Left ventricle myocardium inferior (tissue), 1 donor: ENCODE results near the gene GRIK3. TPM values are rescaled to one million over a fixed set of nuclear protein-coding genes. Genes with fewer than 3 reads are reported as not detected.

ENCODE experiments used
- DNase-seq: peaks from one replicate; pipeline ENCODE4 v3.0.0-alpha.2; 2020
- H3K27ac ChIP-seq: fragments of 200-600 bp; replicated peaks from 2 replicates; pipeline ENCODE4 v1.8.0; 2021
- H3K27me3 ChIP-seq: fragments of 200-600 bp; 2 replicates; pipeline ENCODE4 v1.8.0; 2021; ENCODE audit warnings: low read depth
- H3K36me3 ChIP-seq: fragments of 200-600 bp; 2 replicates; pipeline ENCODE4 v1.8.0; 2021
- H3K4me1 ChIP-seq: fragments of 200-600 bp; 2 replicates; pipeline ENCODE4 v1.8.0; 2021
- H3K4me3 ChIP-seq: fragments of 200-600 bp; 2 replicates; pipeline ENCODE4 v1.8.0; 2021; ENCODE audit warnings: mild to moderate bottlenecking, moderate library complexity
- H3K9me3 ChIP-seq: fragments of 200-600 bp; replicated peaks from 2 replicates; pipeline ENCODE4 v1.8.0; 2021
- CTCF ChIP-seq: fragments of 200-600 bp; IDR thresholded peaks from 2 replicates; pipeline ENCODE4 v1.8.0; 2021; ENCODE audit warnings: antibody characterized with exemption, mild to moderate bottlenecking, borderline replicate concordance
- intact Hi-C: fragments of 100-400 bp; cut with micrococcal nuclease; formaldehyde crosslinking; loops from one replicate; pipeline ENCODE4 v1.11.0; 2022
- total RNA-seq: library from RNA; stranded (reverse); fragmentation: NEBNext Ultra II Directional; extraction: Animal tissue kit (Norgen Biotek cat#: 25700); gene quantifications from one replicate; pipeline ENCODE4 v1.2.1, GENCODE V29; 2021
- donor health status: DM: no; HTN: yes; CAD: no; lungs with severe emphysema.

GRIK3 gene
- total RNA-seq, 1 donor from 2014 or later = 0.55 TPM

- no peak for TF ChIP-seq CTCF
- H3K27me3 ChIP-seq = peaks cover 89% of the 10 kb centered on the region
- H3K27ac ChIP-seq = no peak overlapping the region
- DNase-seq = no peak
- no peak overlapping the region for H3K4me3 ChIP-seq
- no peaks in the 10 kb centered on the region for H3K9me3 ChIP-seq
- H3K4me1 ChIP-seq = no peaks in the 10 kb centered on the region
- intact Hi-C loops = no loop called here
- no peaks in the 10 kb centered on the region for H3K36me3 ChIP-seq
These were observed 267.8 kb downstream of the GRIK3 start for GRCh38 chr1:36766481-36766880.

- H3K4me3 ChIP-seq = no peak overlapping the region
- no peak for TF ChIP-seq CTCF
- H3K4me1 ChIP-seq = no peaks in the 10 kb centered on the region
- H3K27me3 ChIP-seq = peaks cover 88% of the 10 kb centered on the region
- H3K36me3 ChIP-seq = no peaks in the 10 kb centered on the region
- no peak for DNase-seq
- H3K9me3 ChIP-seq = no peaks in the 10 kb centered on the region
- intact Hi-C loops = no loop called here
- no peak overlapping the region for H3K27ac ChIP-seq
These were observed 268.5 kb downstream of the GRIK3 start for GRCh38 chr1:36765785-36766300.

- no peak for DNase-seq
- Histone ChIP-seq H3K27ac (no peak overlapping the region), H3K27me3 (peaks cover 88% of the 10 kb centered on the region), H3K4me3 (no peak overlapping the region), H3K9me3 (peaks cover 3% of the 10 kb centered on the region), H3K4me1 (no peaks in the 10 kb centered on the region), H3K36me3 (no peaks in the 10 kb centered on the region)
- TF ChIP-seq CTCF = no peak
- intact Hi-C loops = no loop called here
These were observed 269.5 kb downstream of the GRIK3 start for GRCh38 chr1:36764798-36765197.

- no peak overlapping the region for H3K4me3 ChIP-seq
- intact Hi-C loops = no loop called here
- no peak for DNase-seq
- peaks cover 83% of the 10 kb centered on the region for H3K27me3 ChIP-seq
- no peaks in the 10 kb centered on the region for H3K36me3 ChIP-seq
- TF ChIP-seq CTCF = no peak
- no peak overlapping the region for H3K27ac ChIP-seq
- H3K9me3 ChIP-seq = peaks cover 10% of the 10 kb centered on the region
- no peaks in the 10 kb centered on the region for H3K4me1 ChIP-seq
These were observed 270.5 kb downstream of the GRIK3 start for GRCh38 chr1:36763771-36764170.

- Histone ChIP-seq H3K4me1 (no peaks in the 10 kb centered on the region), H3K27me3 (peaks cover 77% of the 10 kb centered on the region), H3K27ac (no peak overlapping the region), H3K9me3 (peaks cover 10% of the 10 kb centered on the region), H3K36me3 (no peaks in the 10 kb centered on the region), H3K4me3 (no peak overlapping the region)
- DNase-seq = no peak
- intact Hi-C loops = no loop called here
- no peak for TF ChIP-seq CTCF
These were observed 272.1 kb downstream of the GRIK3 start for GRCh38 chr1:36762174-36762573.
